GM12878 (cell line): ENCODE measurements around the gene CPB2. TPM values are rescaled to one million over a fixed set of nuclear protein-coding genes. Genes with fewer than 3 reads are reported as not detected.

ENCODE experiments used
- ATAC-seq: fragments of 200-7000 bp; cut with Tn5 transposase; 3 replicates; pipeline ENCODE4 v1.9.1; 2020; ENCODE audit warnings: mild to moderate bottlenecking, moderate library complexity
- BruUV-seq: library from RNA; stranded (reverse); fragments of 400-500 nt; replicated peaks from 2 replicates; lab custom pipeline; 2021; lab: Mats Ljungman, UMichigan
- CTCF ChIA-PET: fragments of 300-600 bp; sonication (Branson Sonifier 250); formaldehyde crosslinking; extraction: SDS; loops from one replicate; lab custom pipeline; 2021; ENCODE audit warnings: inconsistent platforms; lab: Yijun Ruan, JAX
- POLR2A ChIA-PET: fragments of 350-600 bp; formaldehyde crosslinking; extraction: SDS; loops from one replicate; lab custom pipeline; 2021; ENCODE audit warnings: inconsistent platforms; lab: Charles Lee
- RAD21 ChIA-PET: fragments of 300-600 bp; sonication (Branson Sonifier 250); formaldehyde crosslinking; loops from one replicate; lab custom pipeline; 2023; ENCODE audit warnings: antibody characterized with exemption; ENCODE audit not compliant: unreplicated experiment; lab: Charles Lee
- SMC1A ChIA-PET: fragments of 300-600 bp; sonication (Branson Sonifier 250); formaldehyde crosslinking; loops from one replicate; lab custom pipeline; 2023; ENCODE audit not compliant: unreplicated experiment, uncharacterized antibody; lab: Charles Lee
- DNase-seq: peaks from one replicate; pipeline ENCODE4 v3.0.0-alpha.2; 2011; ENCODE audit warnings: low read depth, low spot score
- FAIRE-seq: peaks from 3 replicates; lab custom pipeline; 2011; peaks lifted over from hg19 to GRCh38; lab: Jason Lieb, UNC
- H2AFZ ChIP-seq: 2 replicates; pipeline ENCODE4 v1.6.0; 2011; ENCODE audit warnings: low read depth, low read length, control low read depth; ENCODE audit not compliant: control insufficient read depth
- H3K27ac ChIP-seq: 2 replicates; pipeline ENCODE4 v1.5.1; 2011; ENCODE audit warnings: control low read depth; ENCODE audit not compliant: control insufficient read depth, insufficient read depth
- H3K27me3 ChIP-seq, 2 experiments: replicated peaks in 1 of 2; 2 replicates each; pipeline versions ENCODE4 v1.6.0 to v1.6.1; 2011; ENCODE audit warnings: low read length in 1 of 2; ENCODE audit not compliant: control insufficient read depth in 2 of 2, insufficient read depth in 2 of 2
- H3K36me3 ChIP-seq, 2 experiments: 2 replicates each; pipeline ENCODE4 v1.5.1; 2011; ENCODE audit warnings: low read length in 1 of 2; ENCODE audit not compliant: control insufficient read depth in 2 of 2, insufficient read depth in 2 of 2
- H3K4me1 ChIP-seq: 2 replicates; pipeline ENCODE4 v1.6.1; 2011; ENCODE audit warnings: mild to moderate bottlenecking, low read length, moderate library complexity, mixed read lengths; ENCODE audit not compliant: control insufficient read depth, insufficient read depth
- H3K4me2 ChIP-seq: 2 replicates; pipeline ENCODE4 v1.6.0; 2011; ENCODE audit warnings: control low read depth; ENCODE audit not compliant: control insufficient read depth, insufficient read depth
- H3K4me3 ChIP-seq: fragments of 200-600 bp; sonication (generic); 2 replicates; pipeline ENCODE4 v1.5.1; 2016
- H3K79me2 ChIP-seq: 2 replicates; pipeline ENCODE4 v1.6.0; 2011; ENCODE audit warnings: low read length; ENCODE audit not compliant: control insufficient read depth, insufficient read depth
- H3K9ac ChIP-seq: 2 replicates; pipeline ENCODE4 v1.8.0; 2011; ENCODE audit warnings: low read length, control low read depth, mixed read lengths; ENCODE audit not compliant: control insufficient read depth, insufficient read depth
- H3K9me3 ChIP-seq: replicated peaks from 3 replicates; pipeline ENCODE4 v1.5.1; 2011; ENCODE audit warnings: mild to moderate bottlenecking, low read length; ENCODE audit not compliant: control insufficient read depth, insufficient read depth
- H4K20me1 ChIP-seq: 2 replicates; pipeline ENCODE4 v1.6.0; 2011; ENCODE audit not compliant: control insufficient read depth, insufficient read depth
- BHLHE40 ChIP-seq, 2 experiments: fragments of 450-650 bp in 1 of 2; IDR thresholded peaks; 2 replicates each; pipeline ENCODE4 v1.6.1; 2011 to 2017; ENCODE audit warnings: low read depth in 2 of 2, borderline replicate concordance in 1 of 2, improper control_type of control experiment in 1 of 2, low read length in 1 of 2, mild to moderate bottlenecking in 1 of 2
- CBX3 ChIP-seq: fragments of 200-600 bp; sonication (generic); IDR thresholded peaks from 2 replicates; pipeline ENCODE4 v1.6.1; 2016; ENCODE audit warnings: low read depth, borderline replicate concordance
- HCFC1 ChIP-seq: fragments of 150-350 bp; IDR thresholded peaks from 2 replicates; pipeline ENCODE4 v1.6.1; 2014; ENCODE audit warnings: low read length
- KLF5 ChIP-seq: fragments of 450-650 bp; IDR thresholded peaks from 2 replicates; pipeline ENCODE4 v1.6.1; 2014; ENCODE audit warnings: mild to moderate bottlenecking; ENCODE audit not compliant: partially characterized antibody
- MTA2 ChIP-seq: fragments of 450-650 bp; IDR thresholded peaks from 2 replicates; pipeline ENCODE4 v1.6.1; 2016; ENCODE audit warnings: low read depth, mild to moderate bottlenecking, moderate library complexity
- USF2 ChIP-seq: IDR thresholded peaks from 2 replicates; pipeline ENCODE4 v1.6.1; 2011; ENCODE audit warnings: low read depth, low read length, improper control_type of control experiment, borderline replicate concordance
- ZNF274 ChIP-seq: IDR thresholded peaks from one replicate; pipeline ENCODE4 v1.8.0; 2011; ENCODE audit not compliant: insufficient read length, insufficient read depth
- ZNF592 ChIP-seq: fragments of 450-650 bp; IDR thresholded peaks from 2 replicates; pipeline ENCODE4 v1.6.1; 2017; ENCODE audit warnings: mild to moderate bottlenecking, moderate library complexity
- WGBS: methylation state at CpG from one replicate; pipeline ENCODE4 v1.1.6; 2016; ENCODE audit warnings: low lambda C conversion rate; ENCODE audit not compliant: insufficient replicate concordance, insufficient coverage; ENCODE audit errors: missing lambda C conversion rate; 5-methylcytosine and 5-hydroxymethylcytosine counted together
- in situ Hi-C: fragments of 300-500 bp; cut with MboI; formaldehyde crosslinking; loops from 9 replicates; pipeline ENCODE4 v1.14.3; 2018; ENCODE audit warnings: mixed read lengths
- intact Hi-C: fragments of 100-400 bp; cut with micrococcal nuclease; formaldehyde crosslinking; loops from one replicate; pipeline ENCODE4 v1.14.2; 2022; ENCODE audit not compliant: unreplicated experiment
- polyA plus RNA-seq, 11 experiments: library from polyadenylated mRNA; depleted of rRNA in 4 of 11; unstranded in 6 of 11; stranded (reverse) in 5 of 11; fragments of >200 nt; fragmentation: Nextera tagmentation in 4 of 11; fragmentation: Illumina TruSeq in 1 of 11; extraction: Ambion mirVana in 4 of 11; extraction: Trizol in 1 of 11; gene quantifications; 1 replicate in 1 of 11; 2 replicates in 10 of 11; pipeline versions ENCODE4 v1.2.1 to v1.2.3, GENCODE V29; 2011 to 2016; ENCODE audit warnings: inconsistent platforms in 2 of 11, missing spikeins in 2 of 11, low read depth in 1 of 11
- total RNA-seq, 4 experiments: library from RNA; depleted of rRNA in 3 of 4; stranded (reverse); fragments of >200 nt in 3 of 4; fragmentation: Illumina TruSeq in 1 of 4; extraction: Trizol in 1 of 4; gene quantifications; 2 replicates each; pipeline versions ENCODE4 v1.2.1 to v1.2.3, GENCODE V29; 2013 to 2021

The CPB2 gene
- total and polyA plus RNA-seq, 10 of the 15 experiments (the other 5 are each of a cell fraction or from before 2014, with no cell fraction given) = 0.05 to 0.87 (median 0.13) TPM; not detected in 3

- RAD21 ChIA-PET = interaction anchor here (1.0 kb wide), 1 partner anchor 10 kb away, joined by 3 read pairs; no protein-coding TSS in a partner anchor
- POLR2A ChIA-PET = no interaction called here
- Histone ChIP-seq H3K4me3 (no peak overlapping the region), H3K36me3 (no peaks in the 10 kb centered on the region), H3K4me1 (no peaks in the 10 kb centered on the region), H4K20me1 (no peaks in the 10 kb centered on the region), H3K27me3 (no peaks in the 10 kb centered on the region), H3K79me2 (no peaks in the 10 kb centered on the region), H2AFZ (no peak overlapping the region), H3K4me2 (no peak overlapping the region), H3K9ac (no peak overlapping the region), H3K9me3 (no peaks in the 10 kb centered on the region), H3K27ac (no peak overlapping the region)
- CTCF ChIA-PET = no interaction called here
- BruUV-seq = no TSS peak
- SMC1A ChIA-PET = interaction anchor here (1.6 kb wide), 1 partner anchor 38 kb away, joined by 3 read pairs; no protein-coding TSS in a partner anchor
- in situ Hi-C loops (no loop called here), intact Hi-C loops (no loop called here)
- FAIRE-seq = no peak
- ATAC-seq = no peak
- DNase-seq = no peak
- no peak for TF ChIP-seq ZNF592
- no peak for TF ChIP-seq KLF5
- TF ChIP-seq HCFC1 = no peak
- no peak for TF ChIP-seq BHLHE40 (IDR thresholded peaks at IDR 0.05; ENCODE audit: borderline replicate concordance in 1 of 2, low read depth in 2 of 2, low read length in 1 of 2)
- no peak for TF ChIP-seq CBX3
- no peak for TF ChIP-seq MTA2
- TF ChIP-seq ZNF274 = no peak
- no peak for TF ChIP-seq USF2
- 68% methylated on average over 5 of the region's 5 CpGs for WGBS
Observed at GRCh38 chr13:46088821-46089562, 15.8 kb downstream of the CPB2 start.
